Activated CD4-positive, alpha-beta T cell treated with anti-CD3 and anti-CD28 coated beads, Interleukin-2, amount 50 U/mL, for 48 hours (primary cell): Measurements from ENCODE around the gene ENPP7.
A peak's percentile ranks its signal among the peaks of the same experiment; 100 is the strongest.
"Not testable (repeated sequence)": the region's sequence is repeated elsewhere in the genome, so short reads cannot be mapped to it uniquely, and the experiment has no call there.

Experiments
- DNase-seq, 2 experiments: peaks; one replicate each; pipeline ENCODE4 v3.0.0-alpha.2; 2020

ENPP7 gene

DNA sequence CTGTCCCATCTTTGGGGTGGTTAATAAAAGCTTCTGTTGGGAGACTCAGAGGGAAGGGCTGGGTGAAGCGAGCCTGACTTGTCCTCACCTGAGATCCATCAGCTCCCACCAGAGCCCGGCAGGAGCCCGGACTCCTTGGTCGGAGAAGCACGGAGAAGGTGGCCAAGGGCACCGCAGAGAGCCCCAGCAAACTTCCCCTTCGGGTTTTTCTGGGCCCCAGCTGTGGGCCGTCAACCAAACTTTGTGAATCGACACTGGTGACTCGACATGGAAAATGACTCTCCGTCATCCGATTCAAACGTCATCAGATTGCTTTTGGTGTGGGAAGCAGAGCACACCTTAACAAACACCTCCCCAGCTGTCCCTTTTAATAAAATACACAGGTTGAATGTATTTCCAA, 21.4 kb downstream of the ENPP7 start:
- peak; percentile 32 to 39 for DNase-seq

DNA sequence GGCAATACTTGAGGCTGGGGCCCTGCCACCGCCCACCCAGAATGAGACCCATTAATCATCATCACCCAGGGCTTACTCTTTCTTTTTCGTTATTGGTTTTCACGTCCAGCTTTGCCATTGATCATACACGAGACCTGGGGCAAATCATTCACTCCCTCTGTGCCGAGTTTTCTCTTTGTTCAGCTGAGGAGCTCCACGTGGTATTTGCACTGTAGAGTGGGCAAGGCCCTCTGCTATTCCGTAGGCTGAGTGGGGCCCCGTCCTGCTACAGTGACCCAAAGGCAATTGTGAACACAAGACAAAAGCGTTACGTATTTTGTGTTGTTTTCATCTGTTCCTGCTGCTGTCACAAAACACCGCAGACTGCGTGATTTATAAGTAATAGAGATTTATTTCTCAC, 23.6 kb downstream of the ENPP7 start:
- DNase-seq: no peak

DNA sequence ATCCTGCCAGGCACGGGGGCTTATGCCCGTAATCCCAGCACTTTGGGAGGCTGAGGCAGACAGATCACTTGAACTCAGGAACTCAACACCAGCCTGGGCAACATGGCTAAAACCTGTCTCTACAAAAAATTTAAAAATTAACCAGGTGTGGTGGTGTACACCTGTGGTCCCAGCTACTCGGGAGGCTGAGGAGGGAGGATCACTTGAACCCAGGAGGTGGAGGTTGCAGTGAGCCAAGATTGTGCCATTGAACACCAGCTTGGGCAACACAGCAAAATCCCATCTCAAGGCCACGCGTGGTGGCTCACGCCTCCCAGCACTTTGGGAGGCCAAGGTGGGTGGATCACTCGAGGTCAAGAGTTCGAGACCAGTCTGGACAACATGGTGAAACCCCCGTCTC, 24.2 kb downstream of the ENPP7 start:
- not testable (repeated sequence) for DNase-seq

DNA sequence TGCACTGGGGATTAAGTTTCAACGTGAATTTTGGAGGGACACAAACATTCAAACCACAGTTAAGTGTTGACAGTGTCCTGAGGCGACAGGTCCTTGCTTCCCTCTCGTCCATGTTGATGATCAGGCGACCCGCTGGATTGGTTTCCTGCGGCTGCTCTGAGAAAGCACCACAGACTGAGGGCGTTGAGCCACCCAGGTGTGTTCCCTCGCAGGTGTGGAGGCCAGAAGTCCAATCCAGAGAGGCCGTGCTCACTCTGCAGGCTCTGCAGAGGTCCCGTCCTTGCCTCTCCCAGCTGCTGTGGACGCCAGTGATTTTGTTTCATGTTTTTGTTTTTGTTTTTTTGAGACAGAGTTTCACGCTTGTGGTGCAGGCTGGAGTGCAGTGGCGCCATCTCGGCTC, 24.8 kb downstream of the ENPP7 start:
- no peak for DNase-seq

DNA sequence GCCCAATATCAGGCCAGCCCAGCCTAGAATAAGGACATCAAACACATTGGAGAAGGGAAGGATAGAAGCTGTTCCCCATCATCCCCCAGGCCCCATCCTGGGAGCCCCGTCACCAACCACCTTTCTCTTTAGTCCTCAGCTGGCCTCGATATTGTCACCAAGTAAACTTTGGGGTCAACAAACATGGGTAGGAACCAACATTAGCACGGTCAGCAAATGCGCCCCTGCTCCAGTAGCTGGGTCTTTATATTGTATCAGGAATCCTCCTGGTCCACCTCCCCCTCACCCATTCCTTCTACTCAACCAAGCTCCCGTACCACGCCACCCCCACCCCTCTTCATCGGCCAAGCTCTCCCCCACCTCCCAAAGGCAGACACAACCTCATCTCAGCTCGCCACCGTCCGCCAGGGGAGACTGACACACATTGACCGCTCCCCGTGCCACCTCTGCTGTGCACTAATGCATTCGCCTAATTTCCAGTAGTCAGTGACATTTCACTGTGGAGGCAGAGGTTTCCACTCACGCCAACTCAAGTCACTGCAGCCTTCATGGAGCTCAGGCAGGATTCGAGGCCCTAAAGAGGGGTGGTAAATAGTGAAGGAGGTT, 26.5 kb downstream of the ENPP7 start:
- no peak for DNase-seq

DNA sequence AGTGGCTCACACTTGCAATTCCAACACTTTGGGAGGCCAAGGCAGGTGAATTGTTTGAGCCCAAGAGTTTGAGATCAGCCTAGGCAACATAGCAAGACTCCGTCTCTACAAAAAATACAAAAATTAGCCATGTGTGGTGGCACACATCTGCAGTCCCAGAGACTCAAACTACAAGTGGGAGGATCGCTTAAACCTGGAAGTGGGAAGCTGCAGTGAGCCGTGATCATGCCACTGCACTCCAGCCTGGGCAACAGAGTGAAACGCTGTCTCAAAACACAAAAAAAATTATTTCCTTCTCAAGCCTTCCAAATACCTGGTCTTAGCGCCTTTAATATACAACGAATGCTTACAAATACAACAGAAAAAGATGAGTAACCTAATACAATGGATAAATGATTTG, 27.5 kb downstream of the ENPP7 start:
- DNase-seq: no peak

DNA sequence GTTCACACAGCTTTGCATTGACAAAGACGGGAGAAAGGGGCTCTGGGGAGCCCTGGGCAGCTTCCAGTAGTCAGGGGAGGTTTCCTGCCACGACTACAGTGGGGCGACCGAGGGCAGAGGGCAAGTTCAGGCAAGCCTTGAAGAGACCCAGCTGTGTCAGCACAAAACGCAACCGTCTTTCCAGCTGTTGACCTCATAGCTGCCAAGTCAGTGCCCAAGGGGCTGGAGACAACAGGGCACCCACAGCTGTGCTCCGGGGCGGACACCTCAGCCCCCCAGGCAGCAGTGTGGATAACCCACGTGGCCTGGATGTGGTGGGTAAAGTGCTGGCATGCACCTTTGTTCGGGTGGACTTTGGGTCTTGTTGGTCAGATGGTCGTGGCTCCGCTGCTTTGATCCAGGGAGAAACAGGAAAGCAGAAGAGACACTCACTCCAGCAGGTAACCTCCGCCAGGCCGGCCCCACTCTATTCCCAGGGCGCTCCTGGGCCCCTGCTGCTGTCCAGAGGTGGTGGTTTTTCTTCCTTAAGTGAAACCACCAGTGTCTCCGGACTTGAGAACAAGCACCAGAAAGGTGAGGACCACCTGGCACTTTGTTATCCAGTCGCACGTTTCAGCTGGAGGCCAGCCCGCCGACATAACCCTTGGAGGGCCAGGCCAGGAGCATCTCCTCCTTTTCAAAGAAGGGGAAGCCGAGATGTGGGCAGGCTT, 29.6 kb downstream of the ENPP7 start:
- DNase-seq: no peak

DNA sequence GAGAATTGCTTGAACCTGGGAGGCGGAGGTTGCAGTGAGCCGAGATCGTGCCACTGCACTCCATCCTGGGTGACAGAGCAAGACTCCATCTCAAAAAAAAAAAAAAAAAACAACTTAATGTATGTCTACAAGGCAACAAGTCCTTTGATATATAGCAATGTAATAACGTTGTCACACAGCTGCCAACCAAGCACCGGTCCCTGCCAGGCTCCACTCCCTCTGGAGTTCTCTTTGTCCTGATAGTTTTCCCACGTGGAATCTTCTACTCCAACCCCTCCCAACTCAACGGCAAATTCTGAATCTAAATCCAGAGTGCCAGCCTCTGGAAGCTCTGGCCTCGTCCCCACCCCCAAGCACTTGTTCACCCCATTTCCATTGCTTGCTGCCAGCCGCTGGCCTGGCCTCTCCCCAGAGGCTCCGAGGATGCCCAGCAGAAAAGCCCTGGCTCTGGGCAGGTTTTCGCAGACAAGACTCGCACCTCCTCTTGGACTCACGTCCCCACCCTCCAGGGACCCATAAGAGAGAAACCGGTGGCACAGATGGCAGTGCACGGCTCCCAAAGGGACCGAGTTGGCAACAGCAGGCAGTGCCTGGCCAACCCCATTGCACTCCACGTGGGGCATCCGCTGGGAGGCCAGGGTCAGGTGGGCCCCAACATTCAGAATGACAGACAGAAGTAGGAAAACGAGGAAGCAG, 31.3 kb downstream of the ENPP7 start:
- no peak for DNase-seq

DNA sequence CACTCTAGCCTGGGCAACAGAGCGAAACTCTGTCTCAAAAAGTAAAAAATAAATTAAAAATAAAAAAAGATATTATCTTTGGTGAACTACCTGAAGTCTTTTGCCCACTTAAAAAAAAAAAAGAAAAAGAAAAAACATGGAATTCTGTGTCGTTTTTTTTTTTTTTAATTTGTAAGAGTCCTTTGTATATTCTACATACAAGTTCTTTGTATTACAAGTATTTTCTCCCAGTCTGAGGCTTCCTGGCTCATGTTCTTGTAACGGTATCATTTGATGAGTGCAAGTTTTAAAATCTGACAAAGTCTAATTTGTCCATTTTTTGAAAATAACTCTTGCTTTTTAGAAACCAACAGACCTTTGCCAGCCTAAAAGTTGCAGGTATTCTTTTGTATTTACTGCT, 35.0 kb downstream of the ENPP7 start:
- no peak for DNase-seq

DNA sequence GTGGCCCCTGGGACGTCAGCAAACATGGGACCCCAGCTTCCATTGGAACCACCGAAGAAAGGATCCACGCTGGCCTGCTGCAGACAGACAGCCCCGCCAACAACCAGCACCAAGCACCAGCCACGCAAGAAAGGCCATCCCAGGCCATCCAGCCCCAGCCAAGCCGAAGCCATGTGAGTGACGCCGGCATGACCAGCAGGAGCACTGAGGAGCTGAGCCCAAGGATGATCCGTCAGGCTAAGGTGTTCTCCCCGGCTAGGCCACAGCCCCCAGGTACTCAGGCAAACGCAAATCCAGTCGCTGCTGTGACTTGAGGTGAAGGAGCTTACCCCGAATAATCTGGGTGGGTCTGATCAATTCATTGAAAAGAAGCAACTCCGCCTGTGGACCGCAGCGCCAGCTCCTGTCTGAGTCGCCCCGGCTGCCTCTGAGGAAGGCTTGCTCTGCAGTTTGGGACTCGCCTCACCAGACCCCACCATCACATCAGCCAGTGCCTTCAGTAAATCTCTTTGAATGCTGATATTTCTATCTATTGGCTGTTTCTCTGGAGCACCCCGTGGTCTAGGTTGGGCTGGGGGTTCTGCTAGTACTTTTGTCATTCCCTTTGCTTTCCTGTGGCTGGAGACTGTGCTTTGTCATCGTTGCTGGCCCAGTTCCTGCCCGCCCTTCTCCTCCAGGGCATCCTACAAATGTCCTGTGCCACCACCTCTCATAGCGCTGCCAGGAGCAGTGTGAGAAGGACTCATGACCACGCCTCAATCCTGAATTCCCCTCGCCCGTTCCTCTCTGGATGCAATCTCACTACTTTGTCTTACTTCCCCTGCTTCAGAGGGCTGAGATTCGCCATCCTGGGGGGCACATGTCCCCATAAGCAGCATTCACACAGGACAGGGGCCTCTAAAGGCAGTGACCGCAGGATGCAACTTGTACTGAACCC, 39.1 kb downstream of the ENPP7 start:
- DNase-seq: no peak

DNA sequence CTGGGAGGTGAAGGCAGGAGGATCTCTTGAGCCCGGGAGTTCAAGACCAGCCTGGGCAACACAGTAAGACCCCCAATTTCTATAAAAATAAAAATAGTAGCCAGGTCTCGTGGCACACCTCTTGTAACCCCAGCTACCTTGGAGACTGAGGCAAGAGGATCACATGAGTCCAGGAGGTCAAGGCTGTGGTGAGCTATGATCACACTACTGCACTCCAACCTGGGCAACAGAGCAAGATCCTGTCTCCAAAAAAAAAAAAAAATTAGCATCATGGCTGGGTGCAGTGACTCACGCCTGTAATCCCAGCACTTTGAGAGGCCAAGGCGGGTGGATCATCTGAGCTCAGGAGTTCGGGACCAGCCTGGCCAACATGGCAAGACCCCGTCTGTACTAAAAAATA, 40.5 kb downstream of the ENPP7 start:
- no peak for DNase-seq

DNA sequence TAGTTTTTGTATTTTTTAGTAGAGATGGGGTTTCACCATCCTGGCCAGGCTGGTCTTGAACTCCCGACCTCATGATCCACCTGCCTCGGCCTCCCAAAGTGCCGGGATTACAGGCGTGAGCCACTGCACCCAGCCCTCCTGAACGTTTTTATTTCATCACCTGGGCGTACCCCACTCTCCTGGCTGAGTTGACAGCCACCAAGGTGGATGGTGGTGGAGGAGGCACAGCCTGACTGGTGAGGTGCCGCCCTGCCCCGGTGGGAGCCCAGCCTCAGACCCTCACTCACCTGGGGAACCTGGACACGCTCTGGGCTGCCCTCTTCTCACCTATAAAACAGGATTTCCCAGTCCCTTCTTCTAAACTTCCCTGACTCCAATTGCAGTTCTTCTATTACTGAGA, 42.0 kb downstream of the ENPP7 start:
- DNase-seq: not testable (repeated sequence)

DNA sequence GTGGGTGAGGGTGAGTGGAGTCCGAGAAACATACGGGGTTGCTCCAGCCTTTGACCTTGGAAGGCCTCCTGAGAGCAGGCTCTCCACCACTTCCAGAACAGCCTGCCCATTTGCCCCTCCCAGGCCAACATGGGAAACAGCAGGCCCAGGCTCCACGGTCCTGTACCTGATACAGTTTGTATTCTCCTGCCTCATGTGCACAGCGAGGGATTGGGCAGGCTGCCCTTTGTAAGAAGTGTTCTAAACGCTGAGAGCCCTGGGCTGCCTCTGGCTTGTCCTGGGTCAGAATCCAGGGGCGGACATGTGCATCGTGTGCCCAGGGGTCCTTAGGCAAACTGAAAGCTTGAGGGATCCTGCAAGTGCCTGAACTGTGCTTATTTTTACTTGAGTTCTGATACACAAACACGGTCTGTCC, 43.8 kb downstream of the ENPP7 start:
- no peak for DNase-seq

DNA sequence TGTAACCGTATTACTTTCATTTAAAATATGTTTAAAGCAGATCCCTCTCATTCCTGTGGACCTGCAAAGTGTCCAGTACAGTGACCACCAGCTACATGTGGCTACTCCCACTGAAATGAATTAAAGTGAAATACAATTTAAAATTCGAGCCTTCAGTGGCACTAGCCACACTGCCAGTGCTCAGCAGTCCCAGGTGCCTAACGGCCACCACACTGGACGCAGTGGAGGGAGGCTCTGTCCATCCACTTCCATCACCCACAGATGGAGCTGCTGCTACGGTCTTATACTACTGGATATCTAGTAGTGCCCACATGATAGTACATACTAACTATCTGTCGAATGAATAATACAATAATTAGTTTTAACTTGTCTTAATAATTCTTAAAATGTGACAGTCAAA, 44.9 kb downstream of the ENPP7 start:
- no peak for DNase-seq

DNA sequence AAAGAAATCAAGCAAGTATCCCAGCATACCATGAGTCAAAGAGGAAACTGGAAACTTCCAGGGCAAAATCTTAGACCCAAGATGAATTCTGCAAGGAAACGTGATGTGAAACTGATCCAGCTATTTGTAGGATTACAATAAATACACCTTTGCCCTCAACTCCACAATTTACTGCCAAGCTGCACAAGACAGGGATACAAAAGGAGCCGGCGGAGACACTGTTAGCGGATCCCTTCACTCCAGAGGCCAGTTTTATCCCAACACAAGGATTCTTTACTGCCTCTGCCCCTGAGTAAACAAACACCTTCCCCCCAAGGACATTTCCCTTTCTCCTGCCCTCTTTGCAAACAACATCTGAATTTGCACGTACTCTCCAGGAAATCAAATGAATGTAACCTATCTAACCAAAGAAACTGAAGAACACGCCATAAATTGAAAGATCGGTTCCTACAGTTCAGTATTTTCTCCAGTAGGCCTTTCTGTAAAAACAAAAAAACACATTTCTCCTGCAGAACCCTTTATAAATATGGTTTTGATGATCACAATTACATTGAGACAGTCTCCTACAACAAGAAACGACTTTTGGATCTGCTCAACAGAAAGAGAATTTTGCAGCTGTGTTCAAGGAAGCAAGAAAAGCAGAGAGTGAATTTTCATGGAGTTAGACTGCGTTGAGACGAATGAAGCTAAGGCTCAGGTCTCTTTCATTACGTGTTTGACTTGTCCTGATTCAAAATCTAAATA, 45.8 kb downstream of the ENPP7 start:
- DNase-seq: no peak

DNA sequence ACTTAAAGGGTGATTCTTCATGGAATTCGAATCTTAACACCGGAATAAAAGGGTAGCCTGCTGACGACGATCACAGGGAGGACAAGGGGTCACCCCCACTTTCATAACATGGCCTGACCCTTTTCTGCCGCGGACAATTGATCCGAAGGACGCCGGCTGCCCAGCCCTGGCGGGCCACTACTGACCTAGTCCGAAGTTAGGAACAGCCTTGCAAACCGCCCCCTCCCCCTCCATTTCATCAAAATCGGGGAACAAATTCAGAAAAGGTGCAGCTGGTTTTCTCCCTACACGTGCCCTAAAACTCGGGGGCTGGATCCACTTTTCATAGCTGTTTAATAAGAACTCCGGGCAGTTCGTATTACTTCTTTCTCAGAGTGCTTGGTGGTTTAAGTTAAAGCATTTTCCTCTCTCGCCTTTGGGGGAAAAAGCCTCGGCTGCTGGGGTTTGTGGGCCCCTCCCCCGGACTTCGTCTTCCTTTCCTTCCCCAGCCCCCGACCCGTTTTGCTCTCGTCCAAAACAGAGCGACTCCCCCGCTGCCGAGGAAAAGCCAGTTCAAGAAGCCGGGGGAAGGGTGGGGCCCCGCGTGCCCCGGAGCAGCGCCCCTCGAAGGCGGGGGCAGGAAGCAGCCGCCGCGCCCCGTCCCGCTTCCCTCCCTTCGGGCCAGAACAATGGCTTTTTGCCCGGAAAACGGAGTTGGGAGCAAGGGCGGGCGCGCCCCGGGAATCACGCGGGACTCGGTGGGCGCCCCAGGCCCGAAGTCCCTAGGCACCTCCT, 46.6 kb downstream of the ENPP7 start:
- DNase-seq: peak in 1 of 2 experiments; percentile 42

DNA sequence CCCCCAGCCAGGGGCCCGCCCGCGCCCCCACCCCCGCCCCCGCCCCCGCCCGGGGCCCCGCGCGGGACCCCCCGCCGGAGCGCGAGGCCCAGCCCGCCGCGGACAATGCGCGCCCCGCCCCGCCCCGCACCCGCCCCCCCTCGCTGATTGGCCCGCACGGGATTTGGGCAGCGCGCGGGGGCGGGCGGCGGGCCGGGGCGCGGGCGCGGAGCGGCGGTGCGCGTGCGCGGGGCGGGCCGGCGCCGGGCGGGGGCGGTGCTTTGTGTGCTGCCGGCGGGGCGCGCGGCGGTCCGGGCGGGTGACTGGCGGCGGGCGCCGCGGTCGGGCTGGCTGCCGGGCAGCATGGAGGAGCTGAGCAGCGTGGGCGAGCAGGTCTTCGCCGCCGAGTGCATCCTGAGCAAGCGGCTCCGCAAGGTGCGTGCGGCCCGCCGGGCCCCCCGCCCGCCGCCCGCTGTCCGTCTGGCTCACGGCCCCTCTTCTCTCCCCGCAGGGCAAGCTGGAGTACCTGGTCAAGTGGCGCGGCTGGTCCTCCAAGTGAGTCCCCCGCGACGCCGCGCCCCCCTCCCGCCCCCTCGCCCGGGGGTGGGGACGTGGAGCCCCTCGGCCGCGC, 47.3 kb downstream of the ENPP7 start, which contains the start of gene CBX2:
TSS of gene CBX2 (plus strand) at position 255 of the 610 bp plus-strand sequence. CDS start at position 343, 88 bp downstream.
- peak; percentile 80 to 83 for DNase-seq

DNA sequence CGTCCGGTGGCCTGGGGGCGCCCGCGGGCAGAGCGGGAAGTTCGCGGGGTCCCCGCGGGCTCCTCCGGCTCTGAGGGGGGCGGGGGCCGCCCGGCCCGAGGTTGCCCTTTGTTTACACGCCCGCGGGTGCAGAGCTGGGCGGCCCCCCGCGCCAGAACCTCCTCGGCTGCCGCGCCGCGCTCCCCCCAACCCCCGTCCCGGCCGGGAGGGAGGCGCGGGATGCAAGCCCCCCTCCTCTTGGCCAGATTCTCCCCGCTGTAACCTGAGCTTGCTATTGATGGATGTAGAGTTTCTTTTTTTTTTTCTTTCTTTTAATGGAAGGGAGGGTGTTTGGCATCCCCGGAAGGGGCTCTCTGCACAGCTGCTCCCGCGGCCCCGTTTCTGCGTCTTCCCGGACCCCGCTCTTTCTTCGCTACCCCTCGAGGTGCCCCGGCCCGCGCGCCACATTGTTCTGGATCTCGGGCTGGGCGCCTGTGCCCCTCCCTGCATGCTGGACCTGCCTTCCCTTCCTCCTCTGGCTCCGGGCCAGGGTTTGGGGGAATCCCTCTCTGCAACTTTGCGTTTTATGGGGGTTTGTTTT, 47.9 kb downstream of the ENPP7 start:
- peak in 1 of 2 experiments; percentile 10 for DNase-seq

DNA sequence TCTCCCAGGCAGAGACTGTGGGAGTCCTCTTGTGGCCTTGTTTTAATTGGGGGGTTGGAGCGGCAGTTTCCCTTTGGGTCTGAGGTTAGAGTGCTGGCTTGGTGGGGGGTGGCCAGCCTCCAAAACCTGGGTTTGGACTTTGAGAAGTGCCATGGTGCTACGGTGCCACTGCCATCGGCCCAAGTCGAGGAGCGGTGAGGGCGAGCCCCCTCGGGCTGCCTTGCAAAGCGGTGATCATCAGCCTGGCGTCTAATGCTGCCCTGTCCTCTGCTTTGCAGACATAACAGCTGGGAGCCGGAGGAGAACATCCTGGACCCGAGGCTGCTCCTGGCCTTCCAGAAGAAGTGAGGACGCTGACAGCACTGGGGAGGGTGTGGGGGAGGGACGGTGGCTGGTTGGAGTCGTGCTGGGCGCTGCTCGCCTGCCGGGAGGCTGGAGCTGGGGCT, 48.4 kb downstream of the ENPP7 start:
- no peak for DNase-seq

DNA sequence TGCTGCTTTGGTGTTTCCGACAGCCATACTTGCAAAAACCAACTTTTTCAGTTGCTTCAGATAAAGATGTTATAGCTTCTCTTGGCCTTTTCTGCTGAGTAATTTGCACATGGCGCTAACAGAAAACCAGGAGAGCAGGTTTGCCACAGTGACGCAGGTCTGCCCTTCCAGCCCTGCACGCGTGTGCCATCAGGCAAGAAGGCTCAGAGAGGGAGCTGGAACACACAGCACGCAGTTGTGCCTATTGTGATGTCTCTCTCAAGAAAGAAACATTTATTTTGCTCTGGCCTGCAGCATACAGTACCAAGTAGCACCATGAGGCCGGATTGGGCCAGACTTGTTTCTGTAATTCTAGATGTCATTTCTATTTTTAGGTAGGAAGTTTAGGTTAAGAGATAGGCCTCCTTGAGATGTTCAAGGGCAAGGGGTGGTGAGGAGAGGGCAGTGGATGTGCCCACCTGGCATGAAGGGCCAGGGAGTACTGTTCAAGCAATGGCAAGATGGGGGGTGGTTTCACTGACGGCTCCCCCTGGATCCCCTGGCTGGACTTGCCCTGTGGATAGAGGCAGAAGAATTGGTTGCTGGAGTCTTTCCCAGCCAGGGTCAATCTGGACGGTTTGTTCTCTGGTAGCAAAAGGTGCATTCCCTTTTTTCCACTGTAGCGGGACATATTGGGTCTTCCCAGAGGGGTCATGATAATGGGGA, 49.1 kb downstream of the ENPP7 start:
- DNase-seq: no peak
